GM10266 (cell line): ENCODE data around the gene KDM2A.

Experiments used
- DNase-seq: peaks from one replicate; pipeline ENCODE4 v3.0.0; 2012; ENCODE audit errors: extremely low spot score
- CTCF ChIP-seq: IDR thresholded peaks from 2 replicates; pipeline ENCODE4 v1.5.1; 2012; ENCODE audit warnings: mild to moderate bottlenecking, low read depth; ENCODE audit not compliant: control insufficient read depth, insufficient read depth; ENCODE audit errors: missing control alignments

KDM2A gene

GRCh38 chr11:67268081-67268961, 149.3 kb downstream of the KDM2A start:
- peak; percentile 91 for DNase-seq
- TF ChIP-seq CTCF, result no peak

GRCh38 chr11:67268962-67269268, 149.9 kb downstream of the KDM2A start:
- no peak for DNase-seq
- no peak for TF ChIP-seq CTCF

GRCh38 chr11:67269401-67270255, 150.6 kb downstream of the KDM2A start:
- TF ChIP-seq CTCF, result no peak
- no peak for DNase-seq

- TF ChIP-seq CTCF, result no peak
- DNase-seq, result no peak
Observed at GRCh38 chr11:67270256-67271204, 151.5 kb downstream of the KDM2A start.

GRCh38 chr11:67271205-67271540, 152.1 kb downstream of the KDM2A start:
- no peak for TF ChIP-seq CTCF
- DNase-seq, result no peak

GRCh38 chr11:67271541-67272284, 152.7 kb downstream of the KDM2A start:
- TF ChIP-seq CTCF, result no peak
- no peak for DNase-seq
